Fibroblast of skin of back (primary cell): ENCODE data around the gene PTPRH.
"Not testable (repeated sequence)": the region's sequence is repeated elsewhere in the genome, so short reads cannot be mapped to it uniquely, and the experiment has no call there.

Experiments
- DNase-seq: peaks from one replicate; pipeline ENCODE4 v3.0.0-alpha.2; 2013

The PTPRH gene

DNA sequence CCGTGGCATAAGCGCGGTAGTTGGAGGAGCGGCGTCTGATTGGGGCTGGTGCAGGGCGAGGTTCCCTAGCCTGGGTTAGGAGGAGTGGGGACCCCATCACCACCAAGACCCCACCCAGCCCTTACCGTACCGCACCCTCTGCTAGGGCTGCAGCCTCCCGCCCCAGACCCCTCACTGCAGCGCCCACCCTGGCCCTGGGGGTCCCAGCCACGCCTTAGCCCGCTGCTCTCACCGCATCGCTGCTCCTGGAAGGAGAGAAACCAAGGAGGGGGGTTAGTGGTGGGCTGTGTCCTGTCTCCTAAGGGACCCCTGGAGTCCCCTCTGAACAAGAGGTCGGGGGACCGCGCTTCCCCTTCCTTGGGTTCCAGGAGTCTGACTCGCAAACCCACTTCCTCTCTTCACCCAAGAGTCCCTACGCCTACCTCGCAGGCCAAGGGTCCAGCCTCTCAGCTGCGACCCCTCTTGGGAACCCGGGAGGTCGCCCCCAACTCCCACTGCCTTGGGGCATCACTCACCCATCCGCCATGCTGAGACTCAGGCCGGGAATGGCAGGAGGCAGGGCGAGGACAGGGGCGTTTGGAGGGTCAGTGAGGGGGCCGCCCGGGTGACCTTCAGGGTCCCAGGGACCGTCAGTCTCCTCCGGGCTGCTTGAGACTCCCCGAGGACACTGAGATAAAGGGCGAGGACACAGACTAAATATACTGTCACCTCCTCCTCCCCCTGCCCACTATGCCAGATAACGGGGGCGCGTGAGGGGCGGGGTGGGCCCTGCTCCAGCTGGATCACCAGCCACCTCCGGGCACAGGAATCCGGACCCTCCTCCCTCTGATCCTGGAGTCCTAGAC lies 52.0 kb downstream of the PTPRH start, which contains the start of gene TNNI3:
TSS of gene TNNI3 (minus strand) at position 669 of the 845 bp plus-strand sequence. CDS start at position 526, 143 bp downstream.
- no peak for DNase-seq

DNA sequence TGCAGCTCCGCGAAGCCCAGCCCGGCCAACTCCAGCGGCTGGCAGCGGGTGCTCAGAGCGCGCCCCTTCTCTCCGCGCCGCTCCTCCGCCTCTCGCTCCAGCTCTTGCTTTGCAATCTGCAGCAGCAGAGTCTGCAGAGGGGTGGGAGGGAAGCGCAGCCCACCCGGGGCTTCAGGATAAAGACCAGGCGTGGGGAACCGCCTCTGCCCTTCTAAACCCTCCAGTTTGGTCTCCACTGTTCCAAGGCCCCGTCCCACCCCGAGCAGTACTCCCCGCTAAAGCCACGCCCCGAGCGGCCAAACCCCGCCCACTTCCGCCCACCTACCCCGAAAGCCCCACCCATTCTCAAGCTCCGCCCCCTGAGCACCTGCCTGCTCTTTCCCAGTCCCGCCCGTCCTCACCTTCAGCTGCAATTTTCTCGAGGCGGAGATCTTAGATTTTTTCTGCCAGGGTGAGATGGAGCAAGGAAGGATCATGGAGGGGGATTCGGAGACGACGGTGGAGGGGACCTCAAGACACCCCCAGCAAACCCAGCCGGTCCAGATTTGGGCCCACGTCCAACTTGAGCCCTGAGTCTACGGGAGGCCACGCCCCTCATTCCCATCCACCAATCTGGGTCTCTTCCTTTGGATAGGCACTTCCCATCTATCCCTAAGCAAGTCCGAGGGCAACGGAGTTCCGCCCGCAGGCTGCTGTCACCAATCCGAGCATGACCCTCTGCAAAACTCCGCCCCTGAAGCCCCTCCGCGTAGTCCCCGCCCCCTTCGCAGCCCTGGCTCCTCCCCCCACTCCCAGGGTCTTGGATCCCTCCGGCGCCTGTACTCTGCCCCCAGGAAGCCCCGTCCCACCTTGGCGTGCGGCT lies 52.9 kb downstream of the PTPRH start:
- DNase-seq = peak; percentile 43

DNA sequence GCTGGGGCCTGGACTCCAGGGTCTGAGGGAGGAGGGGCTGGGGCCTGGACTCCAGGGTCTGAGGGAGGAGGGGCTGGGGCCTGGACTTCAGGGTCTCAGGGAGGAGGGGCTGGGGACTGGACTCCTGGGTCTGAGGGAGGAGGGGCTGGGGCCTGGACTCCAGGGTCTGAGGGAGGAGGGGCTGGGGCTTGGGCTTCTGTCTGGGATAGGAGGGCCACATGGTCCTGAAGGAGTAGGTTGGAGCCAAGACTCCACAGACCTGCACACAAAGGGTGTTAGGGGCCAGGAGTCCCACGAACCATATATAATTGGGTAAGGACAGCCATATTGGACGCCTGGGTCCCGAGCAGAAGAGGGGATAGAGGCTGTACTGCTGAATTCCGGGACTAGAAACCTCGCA lies 53.5 kb downstream of the PTPRH start:
- DNase-seq = not testable (repeated sequence)

DNA sequence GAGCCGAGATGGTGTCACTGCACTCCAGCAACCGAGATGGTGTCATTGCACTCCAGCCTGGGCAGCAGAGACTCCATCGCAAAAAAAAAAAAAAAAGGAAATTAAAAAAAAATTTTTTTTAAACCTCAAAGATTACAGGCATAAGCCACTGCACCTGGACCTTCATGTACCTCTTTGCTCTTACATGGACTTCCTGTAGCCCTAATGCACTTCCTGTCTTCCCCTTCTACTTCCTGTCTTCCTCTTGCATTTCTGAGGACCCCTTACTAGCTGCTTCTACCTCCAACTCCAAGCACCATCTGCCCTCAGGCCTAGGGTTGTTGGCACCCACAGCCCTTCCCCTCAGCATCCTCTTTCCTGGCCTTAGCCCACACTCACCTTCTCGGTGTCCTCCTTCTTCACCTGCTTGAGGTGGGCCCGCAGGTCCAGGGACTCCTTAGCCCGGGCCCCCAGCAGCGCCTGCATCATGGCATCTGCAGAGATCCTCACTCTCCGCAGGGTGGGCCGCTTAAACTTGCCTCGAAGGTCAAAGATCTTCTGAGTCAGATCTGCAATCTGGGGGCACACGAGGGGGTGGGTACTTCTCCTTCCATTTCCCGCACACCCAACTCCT lies 55.5 kb downstream of the PTPRH start:
- DNase-seq = no peak

DNA sequence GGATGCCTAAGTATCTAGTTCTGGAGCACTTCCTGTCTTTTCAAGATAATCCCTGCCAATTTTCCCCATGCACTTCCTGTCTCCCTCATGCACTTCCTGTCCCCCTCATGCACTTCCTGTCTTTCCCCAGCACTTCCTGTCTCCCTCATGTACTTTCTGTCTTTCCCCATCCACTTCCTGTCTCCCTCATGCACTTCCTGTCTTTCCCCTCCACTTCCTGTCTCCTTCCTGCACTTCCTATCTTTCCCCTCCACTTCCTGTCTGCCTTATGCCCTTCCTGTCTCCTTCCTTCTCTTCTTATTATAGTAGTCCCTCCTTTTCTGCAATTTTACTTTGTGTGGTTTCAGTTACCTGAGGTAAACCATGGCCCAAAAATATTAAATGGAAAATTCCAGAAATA lies 57.3 kb downstream of the PTPRH start:
- DNase-seq = no peak

DNA sequence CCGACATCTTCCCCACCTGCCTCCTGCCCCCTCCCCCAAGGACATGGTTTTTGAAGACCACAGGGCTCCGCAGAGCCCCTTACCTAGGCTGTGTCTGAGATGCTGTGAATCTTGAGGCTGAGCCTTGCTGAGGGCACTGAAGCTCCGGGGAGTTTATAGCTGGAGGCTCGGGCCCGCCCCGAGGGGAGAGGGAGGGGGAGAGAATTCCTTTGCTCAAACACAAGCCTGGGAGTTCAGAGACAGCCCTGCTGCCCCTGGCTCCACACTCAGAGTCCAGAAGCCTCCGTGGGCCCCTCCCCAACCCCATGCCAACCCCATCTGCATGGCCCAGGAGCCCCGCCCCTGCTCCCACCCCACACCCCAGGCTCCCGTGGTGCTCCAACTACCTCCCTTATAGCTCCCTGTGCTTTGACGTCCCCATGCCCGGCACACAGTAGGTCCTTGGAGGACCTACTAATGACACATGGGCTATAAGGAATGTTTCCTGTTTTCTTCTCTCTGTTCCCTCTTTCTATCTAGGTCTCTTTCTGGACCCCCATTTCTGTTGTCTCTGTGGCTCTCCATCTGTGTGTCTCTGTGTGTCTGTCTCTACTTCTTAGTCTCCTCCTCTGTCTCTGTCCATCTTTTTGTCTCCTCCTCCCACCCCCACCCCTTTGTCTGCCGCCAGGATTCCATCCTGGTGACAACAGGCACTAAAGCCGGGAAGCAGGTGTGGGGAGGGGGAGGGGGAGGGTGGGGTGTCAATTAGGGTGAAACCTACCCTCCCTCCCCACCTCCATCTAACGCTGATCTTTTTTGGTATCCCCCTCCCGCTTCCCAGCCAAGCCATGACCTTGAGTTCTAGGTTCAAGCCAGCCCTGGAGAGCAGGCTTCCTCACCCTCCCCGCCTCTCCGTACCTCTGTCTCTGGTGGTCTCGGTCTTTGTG lies 60.0 kb downstream of the PTPRH start, which contains the start of gene TNNT1:
TSS of gene TNNT1 (minus strand) at position 129 of the 926 bp plus-strand sequence. CDS start 2,049 bp downstream, outside the sequence.
- peak; percentile 26 for DNase-seq

DNA sequence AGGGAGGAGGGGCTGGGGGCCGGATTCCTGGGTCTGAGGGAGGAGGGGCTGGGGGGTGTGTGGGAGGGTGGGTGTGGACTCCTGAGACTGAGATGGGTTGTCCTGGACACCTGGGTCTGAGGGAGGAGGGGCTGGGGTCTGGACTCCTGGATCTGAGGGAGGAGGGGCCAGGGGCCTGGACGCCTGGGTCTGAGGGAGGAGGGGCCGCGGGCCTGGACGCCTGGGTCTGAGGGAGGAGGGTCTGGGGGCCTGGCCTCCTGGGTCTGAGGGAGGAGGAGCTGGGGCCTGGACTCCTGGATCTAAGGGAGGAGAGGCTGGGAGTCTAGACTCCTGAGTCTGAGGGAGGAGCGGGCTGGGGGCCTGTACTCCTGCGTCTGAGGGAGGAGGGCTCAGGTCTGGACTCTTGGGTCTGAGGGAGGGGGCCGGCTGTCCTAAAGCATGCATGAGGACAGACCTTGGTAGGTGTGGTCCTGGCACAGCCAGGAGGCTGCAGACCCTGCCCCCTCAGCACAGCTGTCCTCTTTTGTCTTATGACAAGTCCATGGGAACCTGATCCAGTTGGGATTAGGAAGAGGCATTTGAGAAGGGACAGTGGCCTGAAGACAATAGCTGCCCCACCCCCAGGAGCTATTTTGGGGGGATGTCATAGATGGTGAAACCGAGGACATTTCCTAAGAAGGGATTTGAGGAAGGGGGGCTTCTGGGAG lies 61.6 kb downstream of the PTPRH start:
- DNase-seq = no peak

DNA sequence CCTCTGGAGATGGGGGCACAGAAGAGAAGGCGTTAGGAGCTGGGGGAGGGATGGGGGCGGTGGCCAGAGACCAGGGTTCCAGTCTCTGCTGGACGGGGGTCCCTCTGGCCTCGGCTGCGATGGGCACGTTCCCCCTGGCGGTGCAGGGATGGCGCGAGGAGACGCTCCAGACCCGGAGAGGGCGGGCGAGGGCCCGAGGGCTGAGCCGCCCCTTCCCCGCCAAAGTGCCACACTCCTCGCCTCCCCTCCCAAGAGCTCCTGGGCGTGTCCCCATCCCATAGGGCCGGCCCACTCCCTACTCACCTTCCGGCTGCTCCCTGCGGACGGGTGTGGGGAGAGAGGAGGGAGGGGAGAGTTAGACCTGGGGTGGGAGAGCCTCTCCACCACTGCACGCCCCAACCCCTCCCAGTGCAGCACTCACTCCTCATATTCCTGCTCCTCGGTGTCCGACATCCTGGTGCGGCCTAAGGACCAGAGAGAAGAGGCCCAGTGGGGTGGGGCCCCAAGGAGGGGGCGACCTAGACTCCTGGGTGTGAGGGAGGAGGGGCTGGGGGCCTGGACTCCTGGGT lies 62.5 kb downstream of the PTPRH start:
- no peak for DNase-seq

DNA sequence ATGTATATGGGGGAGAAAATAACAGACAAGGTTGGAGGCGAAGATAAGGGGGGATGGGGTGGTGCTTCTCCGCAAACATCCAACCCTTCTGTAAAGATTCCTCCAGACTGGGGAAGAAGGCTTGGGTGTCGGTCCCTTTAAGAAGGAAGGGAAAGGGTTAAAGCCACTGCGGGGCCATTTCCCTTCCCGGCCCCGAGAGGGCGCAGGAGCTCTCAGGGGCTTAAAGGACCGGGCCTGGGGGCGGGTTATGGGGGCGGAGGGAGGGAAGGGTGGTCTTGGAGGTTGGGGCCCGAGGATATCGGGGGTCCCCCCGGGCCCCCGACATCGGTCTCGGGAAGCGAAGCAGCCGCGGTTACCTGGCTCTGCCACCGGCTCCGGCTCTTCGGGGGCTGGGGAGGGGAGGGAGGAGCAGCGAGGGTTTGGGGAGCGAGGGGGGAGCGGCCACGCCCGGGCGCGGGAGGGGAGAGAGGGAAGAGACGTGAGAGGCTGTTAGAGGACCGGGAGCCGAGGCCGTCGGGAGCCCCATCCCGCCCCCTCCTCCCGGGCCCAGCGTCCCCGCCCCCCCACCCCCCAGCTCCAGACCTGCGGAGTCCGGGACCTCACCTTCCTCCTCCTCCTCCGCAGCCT lies 63.1 kb downstream of the PTPRH start:
- DNase-seq = no peak

DNA sequence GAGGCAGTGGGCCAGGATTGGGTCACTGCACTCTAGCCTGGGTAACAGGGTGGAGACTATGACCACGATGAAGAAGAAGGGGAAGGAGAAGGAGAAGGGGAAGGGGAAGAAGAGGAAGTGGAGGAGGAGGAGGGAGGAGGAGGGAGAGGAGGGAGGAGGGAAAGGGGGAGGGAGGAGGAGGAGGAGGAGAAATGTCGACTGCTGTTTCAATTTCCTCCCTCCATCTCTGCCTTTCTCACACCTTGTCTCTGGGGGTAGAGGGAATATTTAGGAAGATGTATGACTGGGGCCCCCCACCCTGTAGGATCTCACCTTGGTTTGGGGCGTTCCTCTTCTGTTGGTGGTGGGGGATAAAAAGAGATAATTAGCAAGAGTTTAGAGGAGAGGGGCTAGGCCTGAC lies 64.1 kb downstream of the PTPRH start:
- DNase-seq = no peak

DNA sequence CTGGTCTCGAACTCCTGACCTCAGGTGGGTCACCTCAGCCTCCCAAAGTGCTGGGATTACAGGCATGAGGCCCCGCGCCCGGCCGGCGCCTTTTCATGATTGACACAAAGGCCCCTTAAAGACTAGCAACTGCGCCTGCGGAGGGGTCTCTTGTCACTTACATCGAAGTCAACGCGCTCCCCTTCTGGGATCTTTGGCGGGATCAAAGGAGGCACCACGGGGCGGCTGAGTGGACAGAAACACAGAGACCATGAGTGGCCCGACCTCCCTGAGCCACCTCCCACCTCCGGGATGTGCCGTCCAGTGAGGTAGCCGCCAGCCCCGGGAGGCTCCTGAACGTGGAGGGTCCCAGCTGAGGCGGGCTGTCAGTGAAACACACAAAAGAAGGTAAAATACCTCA lies 67.6 kb downstream of the PTPRH start:
- no peak for DNase-seq

DNA sequence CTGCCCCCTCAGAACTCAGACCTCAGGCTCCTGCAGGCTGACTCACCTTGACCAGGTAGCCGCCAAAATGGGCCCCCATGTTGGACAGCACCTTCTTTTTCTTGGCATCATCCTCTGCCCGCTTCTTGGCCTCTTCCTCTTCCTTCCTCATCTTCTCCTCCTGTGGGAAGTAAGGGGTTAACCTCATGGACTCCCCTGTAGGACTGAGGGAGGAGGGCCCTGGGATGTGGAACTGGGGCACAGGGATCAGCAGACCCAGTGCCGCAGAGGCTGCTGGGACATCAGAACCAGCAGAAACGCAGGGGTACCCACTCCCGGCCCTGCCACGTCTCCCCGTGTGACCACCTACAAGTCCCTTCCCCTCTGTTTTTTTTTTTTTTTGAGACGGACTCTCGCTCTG lies 71.4 kb downstream of the PTPRH start:
- no peak for DNase-seq

DNA sequence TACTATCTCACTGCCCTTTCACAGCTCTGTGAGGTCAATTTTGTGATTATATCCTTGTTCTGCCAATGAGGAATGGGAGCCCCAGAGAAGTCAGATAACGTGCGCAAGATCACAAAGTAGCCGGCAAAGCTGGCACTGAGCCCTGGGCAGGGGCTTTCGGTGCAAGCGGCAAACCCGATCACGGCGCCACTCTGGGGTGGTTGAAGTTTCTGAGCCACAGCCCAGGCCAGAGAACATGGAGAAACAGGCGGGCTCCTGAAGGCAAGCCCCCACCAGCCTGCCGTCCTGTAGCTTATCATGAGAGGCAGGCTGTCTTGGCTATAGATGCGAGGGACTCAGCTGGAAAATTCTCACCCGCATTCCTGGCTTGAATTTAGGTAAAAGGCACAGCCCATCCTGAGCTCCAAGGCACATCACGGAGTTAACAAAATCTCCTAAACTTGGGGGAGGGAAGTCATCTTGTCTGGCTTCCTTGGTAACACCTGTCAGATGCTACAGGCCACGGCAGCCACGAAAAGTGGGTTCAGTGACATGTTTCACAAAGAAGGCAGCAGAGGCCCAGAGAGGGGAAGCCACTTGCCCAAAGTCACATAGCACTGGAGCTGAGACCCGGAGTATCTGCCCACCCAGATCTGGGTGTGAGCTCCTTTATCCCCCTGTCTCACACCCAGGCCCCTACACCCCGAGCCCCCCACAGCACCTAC lies 72.8 kb downstream of the PTPRH start:
- DNase-seq = no peak

DNA sequence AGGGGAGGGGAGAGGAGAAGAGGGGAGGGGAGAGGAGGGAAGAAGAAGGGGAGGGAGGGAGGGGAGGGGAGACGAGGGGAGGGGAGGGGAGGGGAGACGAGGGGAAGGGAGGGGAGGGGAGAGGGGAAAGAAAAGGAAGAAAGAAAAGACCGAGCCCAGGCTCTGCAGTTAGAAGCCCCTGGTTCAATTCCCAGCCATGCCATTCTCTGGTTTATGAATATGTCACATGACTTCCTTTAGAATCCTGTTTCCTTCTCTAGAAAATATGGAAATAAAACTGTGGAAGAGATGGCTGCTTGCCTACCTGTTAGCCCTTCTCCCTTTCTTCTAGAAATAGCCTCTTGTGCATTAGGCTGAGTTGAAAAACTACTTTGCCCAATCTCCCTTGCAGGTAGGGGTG lies 74.6 kb downstream of the PTPRH start:
- DNase-seq = no peak

DNA sequence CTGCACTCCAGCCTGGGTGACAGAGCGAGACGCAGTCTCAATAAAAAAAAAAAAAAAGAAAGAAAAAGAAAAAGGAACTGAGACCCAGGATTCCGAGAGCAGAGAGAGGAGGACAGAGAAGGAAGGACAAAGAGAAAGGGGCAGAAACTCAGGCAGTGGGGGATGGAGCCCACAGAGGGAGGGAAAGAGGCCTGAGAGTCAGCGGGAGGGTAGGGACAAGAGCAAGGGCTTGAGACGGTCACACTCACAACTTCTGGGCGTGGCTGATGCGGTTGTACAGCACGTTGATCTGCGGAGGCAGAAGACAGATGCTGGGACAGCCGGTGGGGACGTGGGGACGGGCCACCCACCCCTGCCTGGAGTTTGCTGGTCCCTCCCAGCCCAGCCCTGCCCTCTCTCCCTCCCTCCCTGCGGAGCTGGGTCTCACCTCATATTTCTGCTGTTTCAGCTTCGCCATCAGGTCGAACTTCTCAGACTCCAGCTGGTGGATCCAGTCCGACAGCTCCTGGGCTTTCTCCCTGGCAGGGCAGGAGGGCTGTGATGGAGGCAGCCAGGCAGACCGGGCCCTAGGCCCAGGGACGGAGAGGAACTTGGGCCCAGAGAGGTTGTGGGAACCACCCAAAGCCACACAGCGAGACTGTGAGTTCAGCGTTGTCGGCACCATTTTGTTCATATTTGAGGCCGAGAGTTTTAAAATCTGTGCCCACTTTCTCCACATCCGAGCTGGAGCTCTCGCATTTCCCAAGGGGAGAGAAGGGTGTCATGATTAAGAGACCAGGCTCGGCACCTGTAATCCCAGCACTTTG lies 75.5 kb downstream of the PTPRH start:
- no peak for DNase-seq

DNA sequence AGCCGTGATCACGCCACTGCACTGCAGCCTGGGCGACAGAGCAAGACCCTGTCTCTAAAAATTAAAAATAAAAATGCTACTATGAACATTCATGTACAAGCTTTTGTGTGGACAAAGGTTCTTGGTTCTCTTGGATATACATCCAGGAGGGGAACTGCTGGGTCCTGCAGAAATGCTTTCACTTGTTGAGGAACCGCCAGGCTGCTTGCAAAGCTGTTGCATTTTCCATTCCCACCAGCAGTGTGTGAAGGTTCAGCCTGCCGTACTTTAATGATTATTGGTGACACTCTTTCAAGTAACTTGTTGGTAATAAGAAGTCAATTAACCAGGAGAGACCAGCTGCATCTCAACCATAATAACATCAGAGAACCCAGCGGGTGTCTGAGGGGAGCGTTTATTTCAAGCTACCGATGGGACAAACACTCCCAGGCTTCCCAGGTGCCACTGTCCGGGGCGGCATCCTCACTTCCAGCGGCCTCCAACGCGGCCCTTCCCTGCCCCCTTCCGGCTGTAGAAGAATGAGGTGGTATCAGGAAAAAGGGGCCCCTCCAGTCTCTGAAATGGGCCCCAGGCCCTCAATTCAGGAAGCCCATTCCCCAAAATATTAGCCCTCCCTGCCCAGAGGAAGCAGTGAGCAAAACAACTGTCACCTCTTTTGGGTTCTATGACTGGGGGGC lies 76.7 kb downstream of the PTPRH start:
- no peak for DNase-seq

DNA sequence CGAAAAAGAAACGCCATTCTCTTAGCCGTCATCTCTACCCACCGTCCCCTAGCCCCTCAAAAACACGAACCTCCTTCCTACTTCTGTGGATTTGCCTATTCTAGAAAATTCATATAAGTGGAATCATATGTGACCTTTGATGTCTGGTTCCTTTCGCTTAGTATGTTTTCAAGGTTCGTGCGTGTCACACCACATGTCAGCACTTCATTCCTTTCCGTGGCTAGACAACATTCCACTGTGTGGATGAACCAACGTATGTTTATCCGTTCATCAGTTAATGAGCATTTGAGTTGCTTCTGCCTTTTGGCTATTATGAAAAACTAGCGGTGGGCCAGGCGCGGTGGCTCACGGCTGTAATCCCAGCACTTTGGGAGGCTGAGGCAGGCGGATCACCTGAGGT lies 77.9 kb downstream of the PTPRH start:
- DNase-seq = peak; percentile 30
